ENCODE data around the gene SPDYC.

Gene SPDYC

DNA sequence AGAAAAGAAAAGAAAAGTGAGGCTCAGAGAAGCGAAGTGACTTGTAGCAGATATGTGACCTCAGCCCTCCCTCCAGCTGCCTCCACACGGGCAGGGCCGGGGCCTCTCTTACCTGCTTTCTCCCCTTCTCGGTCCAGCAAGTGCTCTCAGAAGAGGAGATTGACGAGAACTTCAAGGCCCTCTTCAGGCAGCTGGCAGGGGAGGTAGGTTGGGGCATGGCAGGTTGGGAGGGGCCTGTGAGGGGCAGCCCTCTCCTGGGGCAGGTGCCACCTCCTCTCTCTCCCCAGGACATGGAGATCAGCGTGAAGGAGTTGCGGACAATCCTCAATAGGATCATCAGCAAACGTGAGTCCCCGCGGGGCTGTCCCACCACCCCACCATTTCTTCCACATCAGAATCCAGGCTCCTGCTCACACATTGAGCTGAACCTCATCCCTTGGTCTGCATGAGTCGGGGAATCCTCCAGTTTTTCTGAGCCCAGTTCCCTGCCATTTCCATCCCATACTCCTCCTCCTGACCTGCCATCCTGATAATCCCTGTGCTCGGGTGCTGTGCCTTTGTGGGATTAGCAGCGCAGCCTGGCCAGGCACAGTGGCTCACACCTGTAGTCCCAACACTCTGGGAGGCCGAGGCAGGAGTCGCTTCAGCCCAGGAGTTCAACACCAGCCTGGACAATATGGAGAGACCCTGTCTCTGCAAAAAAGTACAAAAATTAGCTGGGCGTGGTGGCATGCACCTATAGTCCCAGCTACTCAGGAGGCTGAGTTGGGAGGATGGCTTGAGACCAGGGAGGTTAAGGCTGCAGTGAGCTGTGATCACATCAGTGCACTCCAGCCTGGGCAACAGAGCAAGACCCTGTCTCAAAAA lies 38.1 kb downstream of the SPDYC start:
- DNase-seq: no peak

DNA sequence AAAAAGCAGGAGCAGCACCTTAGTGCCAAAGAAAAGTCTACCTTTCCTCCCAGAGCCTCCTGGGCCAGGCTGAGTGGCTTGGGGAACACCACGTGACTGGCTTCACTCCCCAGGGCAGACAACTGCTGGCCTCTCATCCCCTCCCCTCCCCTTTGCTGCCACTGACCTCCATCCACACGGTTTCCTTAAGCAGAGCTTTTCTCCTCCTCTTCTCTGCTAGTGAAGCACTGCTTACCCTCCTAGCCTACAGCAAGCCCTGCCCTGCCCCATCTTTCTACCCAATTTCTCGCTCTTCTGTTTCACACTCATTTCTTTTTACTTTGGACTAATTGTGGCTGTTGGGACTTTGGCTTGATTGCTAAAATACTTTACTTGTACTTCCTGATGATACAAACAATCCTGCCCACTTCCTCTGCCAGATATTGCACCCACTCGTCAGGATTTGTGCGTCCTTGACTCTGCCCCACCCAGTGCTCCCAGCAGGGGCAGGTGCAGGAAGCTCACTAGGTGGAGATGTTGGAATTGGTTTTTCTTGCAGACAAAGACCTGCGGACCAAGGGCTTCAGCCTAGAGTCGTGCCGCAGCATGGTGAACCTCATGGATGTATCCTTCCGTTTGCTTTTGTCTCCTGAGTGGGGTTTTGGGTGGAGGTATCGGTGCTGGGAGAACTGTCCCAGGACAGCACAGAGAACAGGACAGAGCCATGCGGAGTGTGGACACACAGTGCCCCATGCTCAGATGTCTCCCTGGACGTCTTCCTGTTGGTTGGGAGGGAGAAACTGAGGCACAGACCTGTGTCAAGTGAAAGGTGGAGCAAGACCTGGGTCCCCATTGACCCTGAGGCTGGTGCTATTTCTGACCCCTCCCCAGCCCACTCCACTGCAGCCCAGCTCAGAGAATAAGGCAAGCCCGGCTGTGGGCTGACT lies 39.0 kb downstream of the SPDYC start:
- DNase-seq: no peak

DNA sequence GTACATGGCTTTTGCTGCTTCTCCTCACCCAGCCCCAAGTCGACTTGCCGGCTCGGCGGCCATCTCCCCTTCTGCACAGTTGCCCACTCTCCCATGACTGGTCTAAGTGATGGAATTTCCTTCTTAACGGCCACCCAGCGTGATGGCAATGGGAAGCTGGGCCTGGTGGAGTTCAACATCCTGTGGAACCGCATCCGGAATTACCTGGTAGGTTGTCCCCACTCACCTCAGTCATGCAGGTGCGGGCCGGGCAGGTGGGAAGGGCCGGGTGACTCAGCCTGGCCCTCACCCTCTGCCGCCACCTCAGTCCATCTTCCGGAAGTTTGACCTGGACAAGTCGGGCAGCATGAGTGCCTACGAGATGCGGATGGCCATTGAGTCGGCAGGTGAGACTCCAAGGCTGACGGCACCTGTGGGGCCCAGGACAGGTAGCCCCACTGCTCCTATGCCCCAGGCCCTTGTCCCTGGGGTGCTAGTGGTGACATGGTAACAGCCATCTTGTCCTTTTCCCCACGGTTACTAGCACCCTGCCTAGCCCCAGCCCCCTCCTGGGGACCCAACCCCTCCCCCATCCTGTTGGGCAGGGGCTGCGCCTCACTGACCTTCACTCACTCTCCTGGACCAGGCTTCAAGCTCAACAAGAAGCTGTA lies 39.8 kb downstream of the SPDYC start:
- no peak for DNase-seq

DNA sequence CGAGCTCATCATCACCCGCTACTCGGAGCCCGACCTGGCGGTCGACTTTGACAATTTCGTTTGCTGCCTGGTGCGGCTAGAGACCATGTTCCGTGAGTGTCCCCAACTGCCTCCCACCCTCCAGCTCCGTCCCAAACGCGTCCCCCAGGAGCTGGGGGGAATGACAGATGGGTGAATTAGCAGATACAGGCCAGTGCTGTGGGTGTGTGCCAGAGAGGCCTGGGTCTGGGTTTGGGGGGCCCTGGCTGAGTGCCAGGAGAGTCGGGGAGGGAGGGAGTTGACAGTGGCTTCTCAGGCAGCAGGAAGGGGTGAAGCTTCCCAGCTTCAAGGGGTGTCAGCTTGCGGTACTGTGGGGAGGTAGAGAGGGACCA lies 40.3 kb downstream of the SPDYC start:
- DNase-seq: no peak

DNA sequence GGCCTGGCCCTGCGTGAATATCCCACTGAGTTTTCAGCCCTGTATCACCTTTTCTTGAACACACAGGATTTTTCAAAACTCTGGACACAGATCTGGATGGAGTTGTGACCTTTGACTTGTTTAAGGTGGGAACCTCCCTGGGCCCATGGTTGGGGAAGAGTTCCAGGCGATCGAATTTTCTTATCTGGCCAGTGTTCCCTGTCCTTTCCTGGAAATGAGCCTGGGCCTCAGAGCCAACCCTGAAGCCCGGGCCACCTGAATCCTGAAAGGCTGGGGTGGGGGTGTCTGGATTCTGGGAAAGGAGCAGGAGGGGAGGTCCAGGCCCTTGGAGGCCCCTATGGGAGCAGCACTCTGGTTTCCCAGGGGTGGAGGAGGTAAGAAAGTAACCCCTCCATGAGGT lies 40.7 kb downstream of the SPDYC start:
- DNase-seq: no peak

DNA sequence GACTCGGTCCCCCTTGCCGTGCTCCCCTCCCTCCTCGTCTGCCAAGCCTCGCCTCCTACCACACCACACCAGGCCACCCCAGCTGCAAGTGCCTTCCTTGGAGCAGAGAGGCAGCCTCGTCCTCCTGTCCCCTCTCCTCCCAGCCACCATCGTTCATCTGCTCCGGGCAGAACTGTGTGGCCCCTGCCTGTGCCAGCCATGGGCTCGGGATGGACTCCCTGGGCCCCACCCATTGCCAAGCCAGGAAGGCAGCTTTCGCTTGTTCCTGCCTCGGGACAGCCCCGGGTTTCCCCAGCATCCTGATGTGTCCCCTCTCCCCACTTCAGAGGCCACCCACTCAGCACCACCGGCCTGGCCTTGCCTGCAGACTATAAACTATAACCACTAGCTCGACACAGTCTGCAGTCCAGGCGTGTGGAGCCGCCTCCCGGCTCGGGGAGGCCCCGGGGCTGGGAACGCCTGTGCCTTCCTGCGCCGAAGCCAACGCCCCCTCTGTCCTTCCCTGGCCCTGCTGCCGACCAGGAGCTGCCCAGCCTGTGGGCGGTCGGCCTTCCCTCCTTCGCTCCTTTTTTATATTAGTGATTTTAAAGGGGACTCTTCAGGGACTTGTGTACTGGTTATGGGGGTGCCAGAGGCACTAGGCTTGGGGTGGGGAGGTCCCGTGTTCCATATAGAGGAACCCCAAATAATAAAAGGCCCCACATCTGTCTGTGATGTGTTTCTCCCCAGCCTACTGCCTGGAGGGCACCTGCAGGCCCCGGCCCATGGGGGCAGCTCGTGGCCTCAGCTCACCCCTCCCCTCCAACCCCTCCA lies 41.5 kb downstream of the SPDYC start:
- no peak for DNase-seq

DNA sequence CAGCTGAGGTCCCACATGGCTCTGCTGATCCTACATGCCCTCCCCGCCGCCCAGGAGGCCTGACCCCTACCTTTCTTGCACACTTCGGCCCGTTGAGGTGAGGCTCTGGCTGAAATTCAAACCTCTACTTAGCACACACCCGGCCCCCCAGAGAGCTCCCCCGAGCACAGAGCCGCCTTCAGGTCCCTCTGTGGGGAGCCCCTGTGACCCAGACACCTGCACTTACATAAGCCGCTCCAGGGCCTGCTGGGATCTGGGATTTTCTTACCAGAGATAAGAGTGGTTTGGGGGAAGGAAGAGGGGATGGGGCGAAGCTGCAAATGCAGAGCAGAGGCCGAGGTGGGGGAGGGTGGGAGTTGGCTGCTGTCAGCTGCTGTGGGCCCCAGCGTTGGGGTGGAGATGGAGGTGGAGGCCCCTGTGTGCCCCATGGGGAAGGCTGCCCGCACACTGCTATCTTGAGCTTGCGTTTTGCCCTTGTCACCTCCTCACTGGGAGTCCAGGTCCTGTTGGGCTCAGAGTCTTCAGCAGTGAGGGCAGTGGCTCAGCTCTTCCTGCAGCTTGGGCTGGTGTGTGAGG lies 42.3 kb downstream of the SPDYC start:
- no peak for DNase-seq

DNA sequence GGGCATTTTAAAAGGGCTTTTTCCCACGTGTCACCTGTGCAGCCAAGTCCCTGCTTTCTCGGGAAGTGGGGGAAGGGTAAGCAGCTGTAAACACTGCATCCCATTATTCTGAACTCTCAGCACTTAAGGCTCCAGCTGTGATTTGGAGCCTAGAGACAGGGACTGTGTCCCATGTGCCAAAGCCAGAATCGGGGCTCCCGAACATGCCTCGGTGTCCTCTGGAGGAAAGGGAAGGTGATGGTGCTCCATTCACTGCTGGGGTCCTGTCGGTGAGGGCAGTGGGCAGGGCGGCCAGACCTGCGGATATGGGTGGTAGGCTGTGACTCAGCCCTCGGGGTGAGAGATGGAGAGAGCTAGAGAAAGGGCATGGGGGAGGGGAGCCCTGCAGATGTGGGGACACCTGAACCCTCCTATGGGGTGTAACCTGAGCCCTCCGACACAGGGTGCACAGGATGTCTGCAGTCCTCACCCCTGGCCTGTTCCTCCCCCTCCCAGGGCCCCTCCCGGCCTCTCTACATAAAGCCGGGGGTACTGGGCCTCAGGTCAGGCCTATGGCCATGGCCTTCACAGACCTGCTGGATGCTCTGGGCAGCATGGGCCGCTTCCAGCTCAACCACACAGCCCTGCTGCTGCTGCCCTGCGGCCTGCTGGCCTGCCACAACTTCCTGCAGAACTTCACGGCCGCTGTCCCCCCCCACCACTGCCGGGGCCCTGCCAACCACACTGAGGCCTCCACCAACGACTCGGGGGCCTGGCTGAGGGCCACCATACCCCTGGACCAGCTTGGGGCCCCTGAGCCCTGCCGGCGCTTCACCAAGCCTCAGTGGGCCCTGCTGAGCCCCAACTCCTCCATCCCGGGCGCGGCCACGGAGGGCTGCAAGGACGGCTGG lies 43.5 kb downstream of the SPDYC start:
- no peak for DNase-seq

DNA sequence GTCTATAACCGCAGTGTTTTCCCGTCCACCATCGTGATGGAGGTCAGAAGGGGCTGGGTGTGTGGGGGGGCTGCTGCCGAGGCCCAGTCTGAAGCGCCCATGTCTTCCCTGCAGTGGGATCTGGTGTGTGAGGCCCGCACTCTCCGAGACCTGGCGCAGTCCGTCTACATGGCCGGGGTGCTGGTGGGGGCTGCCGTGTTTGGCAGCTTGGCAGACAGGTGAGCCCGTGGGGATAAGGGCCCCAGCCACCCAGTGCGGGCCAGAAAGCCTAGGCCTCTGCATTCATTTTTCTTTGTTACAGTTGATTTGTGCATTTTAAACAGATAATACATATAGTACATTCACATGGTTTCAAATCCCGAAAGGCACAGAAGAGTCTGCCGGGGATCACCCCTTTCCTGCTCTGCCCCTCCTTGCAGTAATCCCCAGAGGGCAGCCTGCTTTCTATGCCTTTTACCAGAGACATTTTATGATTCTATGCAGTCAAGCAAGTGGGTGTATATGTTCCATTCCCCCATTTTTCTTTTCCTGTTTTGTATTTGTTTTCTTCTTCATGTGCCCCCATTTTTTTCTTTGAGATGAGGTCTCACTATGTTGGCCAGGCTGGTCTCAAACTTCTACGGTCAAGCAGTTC lies 44.3 kb downstream of the SPDYC start:
- no peak for DNase-seq

DNA sequence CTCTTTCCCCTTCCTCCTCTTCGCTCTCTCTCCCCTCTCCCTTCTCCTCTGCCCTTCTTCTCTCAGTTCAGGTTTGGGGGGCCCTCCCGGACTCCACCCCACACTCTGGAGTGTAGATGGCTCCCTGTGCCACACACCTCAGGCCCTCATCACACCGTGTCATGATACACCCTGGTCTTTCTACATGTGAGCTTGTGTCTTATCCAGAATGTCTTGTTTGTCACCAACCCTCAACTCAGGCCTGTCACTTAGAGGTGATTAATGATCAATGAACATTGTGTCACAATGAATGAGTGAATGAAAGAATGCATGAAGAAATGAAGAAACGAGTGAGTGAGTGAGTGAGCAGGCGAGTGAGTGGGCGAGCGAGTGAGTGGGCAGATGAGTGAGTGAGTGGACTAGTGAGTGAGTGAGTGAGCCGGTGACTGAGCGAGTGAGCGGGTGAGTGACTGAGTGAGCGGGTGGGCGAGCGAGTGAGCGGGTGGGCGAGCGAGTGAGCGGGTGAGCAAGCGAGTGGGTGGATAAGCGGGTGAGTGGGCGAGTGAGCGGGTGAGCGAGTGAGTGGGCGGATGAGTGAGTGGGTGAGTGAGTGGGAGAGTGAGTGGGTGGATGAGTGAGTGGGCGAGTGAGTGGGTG lies 45.5 kb downstream of the SPDYC start:
- DNase-seq: no peak

DNA sequence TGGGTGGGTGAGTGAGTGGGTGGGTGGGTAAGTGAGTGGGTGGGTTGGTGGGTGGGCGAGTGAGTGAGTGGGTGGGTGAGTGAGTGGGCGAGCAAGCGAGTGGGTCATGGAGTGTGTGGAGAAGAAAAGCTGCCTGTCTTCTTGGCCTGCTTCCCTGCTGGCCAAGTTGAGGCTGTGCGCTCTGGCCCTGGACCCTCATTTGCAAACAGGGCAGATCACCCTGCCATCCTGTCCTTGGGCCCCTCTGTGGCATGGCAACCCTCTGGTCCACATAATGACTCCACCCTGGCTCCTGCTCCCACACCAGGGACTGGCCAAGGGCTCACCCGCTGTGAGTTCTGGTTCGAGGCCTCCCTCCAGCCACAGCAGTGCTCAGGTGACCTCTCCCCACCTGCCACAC lies 46.8 kb downstream of the SPDYC start:
- DNase-seq: no peak

DNA sequence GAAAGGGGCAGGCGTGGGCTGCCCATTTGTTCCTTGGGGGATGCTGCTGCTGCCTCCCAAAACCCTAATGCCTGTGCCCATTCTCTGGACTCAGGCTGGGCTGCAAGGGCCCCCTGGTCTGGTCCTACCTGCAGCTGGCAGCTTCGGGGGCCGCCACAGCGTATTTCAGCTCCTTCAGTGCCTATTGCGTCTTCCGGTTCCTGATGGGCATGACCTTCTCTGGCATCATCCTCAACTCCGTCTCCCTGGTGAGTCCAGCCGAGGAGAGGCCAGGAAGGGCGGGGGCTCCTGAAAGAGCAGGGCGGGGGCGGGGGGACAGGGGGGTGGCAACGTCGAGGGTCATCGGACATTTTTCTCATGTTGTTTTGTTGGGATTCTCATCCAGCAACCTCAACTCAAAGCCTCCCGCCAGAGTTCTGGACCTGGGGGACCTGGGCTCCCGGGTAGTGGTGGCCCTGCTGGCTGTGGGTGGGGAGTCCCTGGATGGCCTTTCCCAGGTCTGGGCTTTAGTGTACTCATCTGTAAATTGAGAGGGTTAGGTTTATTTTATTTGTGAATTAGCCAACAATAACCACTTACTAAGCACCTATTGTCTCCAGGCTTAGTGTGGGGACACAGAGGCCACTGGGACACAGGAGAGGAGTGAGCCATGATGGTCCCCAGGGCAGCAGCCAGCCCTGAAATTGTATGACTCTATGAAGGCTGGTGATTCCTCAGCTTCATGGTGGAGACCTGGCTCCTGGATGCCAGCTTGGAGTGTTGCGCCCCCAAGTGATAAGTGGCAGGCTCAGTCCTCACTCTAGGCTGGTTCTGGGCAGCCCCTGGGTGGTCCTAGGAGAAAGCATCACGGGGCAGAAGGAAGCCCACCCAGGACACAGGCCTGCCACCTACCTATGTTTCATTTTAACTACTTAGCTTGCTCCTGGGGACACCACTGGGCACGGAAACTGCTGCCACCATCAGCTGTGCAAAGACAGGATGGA lies 47.7 kb downstream of the SPDYC start:
- no peak for DNase-seq

DNA sequence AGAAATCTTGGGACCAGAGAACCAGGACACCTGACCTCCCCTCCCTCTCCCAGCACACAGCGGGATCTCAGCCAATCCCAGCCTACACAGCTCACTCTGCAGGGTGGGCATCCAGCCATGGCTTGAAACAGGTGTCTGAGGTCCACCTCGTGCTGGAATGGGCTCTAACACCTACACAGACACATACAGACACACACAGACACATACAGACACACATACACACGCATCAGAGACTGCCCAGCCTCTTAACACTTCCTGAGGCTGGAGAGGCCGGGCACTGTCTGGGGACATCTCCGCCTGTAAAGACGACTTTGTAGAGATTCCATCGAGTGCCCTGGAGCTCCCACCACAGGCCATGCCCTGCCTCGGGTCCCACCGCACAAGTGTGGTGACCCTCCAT lies 48.4 kb downstream of the SPDYC start:
- no peak for DNase-seq

DNA sequence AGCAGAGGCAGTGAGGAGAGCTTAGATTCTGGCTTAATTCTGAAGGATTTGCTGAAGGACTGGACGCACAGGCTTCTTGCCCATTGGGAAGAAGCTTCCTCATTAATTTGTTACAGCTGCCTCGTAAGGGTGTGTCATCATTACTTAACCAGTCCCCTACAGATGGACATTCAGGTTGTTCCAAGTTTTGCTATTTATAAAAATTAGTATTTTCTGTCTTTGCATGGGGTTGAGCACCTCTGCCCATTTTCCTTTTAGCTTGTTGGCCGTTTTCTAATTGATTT lies 49.8 kb downstream of the SPDYC start:
- no peak for DNase-seq

DNA sequence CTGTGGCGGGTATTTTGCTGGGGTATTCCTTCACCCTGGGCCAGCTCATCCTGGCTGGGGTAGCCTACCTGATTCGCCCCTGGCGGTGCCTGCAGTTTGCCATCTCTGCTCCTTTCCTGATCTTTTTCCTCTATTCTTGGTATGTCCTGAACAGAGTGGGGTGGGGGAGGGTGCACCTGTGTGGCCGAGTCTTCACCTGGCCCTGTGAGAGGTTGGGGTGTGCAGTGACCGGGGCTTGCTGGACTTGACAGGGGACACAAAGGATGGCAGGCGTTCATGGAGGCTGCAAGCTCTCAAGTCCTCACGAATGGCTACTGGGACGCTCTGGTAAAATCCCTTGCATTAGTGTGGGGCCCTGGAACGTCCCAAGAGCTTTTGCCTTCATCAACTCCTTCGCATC lies 51.0 kb downstream of the SPDYC start:
- no peak for DNase-seq

All from NCI-H226 (cell line).